Pancreas (tissue), 10 donors: Measurements from ENCODE around the gene LGALS9B. TPM values are rescaled to one million over a fixed set of nuclear protein-coding genes. Genes with fewer than 3 reads are reported as not detected.
"Not testable (repeated sequence)": the region's sequence is repeated elsewhere in the genome, so short reads cannot be mapped to it uniquely, and the experiment has no call there.

Experiments used
- ATAC-seq, 4 donors: fragments of 200-7000 bp; cut with Tn5 transposase; one replicate each; pipeline versions ENCODE4 v1.8.0 to v1.9.1; 2020; ENCODE audit warnings: mild to moderate bottlenecking in 4 of 4, moderate library complexity in 4 of 4
- DNase-seq, 6 donors: peaks; one replicate each; pipeline ENCODE4 v3.0.0-alpha.2; 2020
- FAIRE-seq: peaks from 2 replicates; lab custom pipeline; 2012; peaks lifted over from hg19 to GRCh38; lab: Jason Lieb, UNC
- H3K27ac ChIP-seq, 4 donors: fragments of 200-600 bp; sonication (generic); 1 replicate in 3 of 4; 2 replicates in 1 of 4; pipeline versions ENCODE4 v1.5.0 to v1.8.0; 2020
- H3K27me3 ChIP-seq, 4 donors: fragments of 200-600 bp; one replicate each; pipeline ENCODE4 v1.8.0; 2021
- H3K36me3 ChIP-seq, 3 donors: fragments of 200-600 bp; sonication (generic) in 1 of 3; one replicate each; pipeline versions ENCODE4 v1.5.0 to v1.8.0; 2020 to 2021
- H3K4me1 ChIP-seq, 3 donors: fragments of 200-600 bp; one replicate each; pipeline ENCODE4 v1.8.0; 2021
- H3K4me3 ChIP-seq, 4 donors: fragments of 200-600 bp; sonication (generic) in 2 of 4; one replicate each; pipeline versions ENCODE4 v1.5.0 to v1.8.0; 2020 to 2021
- H3K9me3 ChIP-seq, 4 donors: fragments of 200-600 bp; one replicate each; pipeline ENCODE4 v1.8.0; 2021
- WGBS, 2 donors: extraction: QIAGEN DNeasy Blood & Tissue Kit; methylation state at CpG; one replicate each; pipeline ENCODE4 v1.1.7; 2013; 5-methylcytosine and 5-hydroxymethylcytosine counted together
- intact Hi-C, 3 donors: fragments of 100-400 bp; cut with DNase I; formaldehyde crosslinking; loops; one replicate each; pipeline versions ENCODE4 v1.11.1 to v1.14.2; 2022
- polyA plus RNA-seq, 2 donors: library from polyadenylated mRNA; stranded (reverse); fragments of 200-250 nt; gene quantifications; one replicate each; pipeline ENCODE4 v1.2.3, GENCODE V29; 2013
- total RNA-seq, 6 donors: library from RNA; stranded (reverse); fragmentation: NEBNext Ultra II Directional in 4 of 6; extraction: Animal tissue kit (Norgen Biotek cat#: 25700) in 4 of 6; gene quantifications; one replicate each; pipeline versions ENCODE4 v1.2.1 to v1.2.4, GENCODE V29; 2021 to 2023
- donor health status: healthy with polysubstance abuse.
- donor health status: DM: no; HTN: no; CAD: no; lungs with moderate emphysema.
- donor health status: DM: no; HTN: no; CAD: no.
- donor health status: control.
- donor health status: control.
- donor health status: Bipolar disorder and iron deficiency.
- donor health status: DM: yes; HTN: yes; CAD: no.
- donor health status: DM: no; HTN: no; CAD: no.
- donor health status: DM: no; HTN: no; CAD: no.
- donor health status: DM: yes; HTN: yes; CAD: no.

The LGALS9B gene
- total and polyA plus RNA-seq, 8 donors = not detected

GRCh38 chr17:20443632-20444031, 23.7 kb downstream of the LGALS9B start:
- H3K4me3 ChIP-seq, H3K9me3 ChIP-seq, ATAC-seq, intact Hi-C loops, H3K36me3 ChIP-seq, H3K4me1 ChIP-seq, H3K27me3 ChIP-seq, FAIRE-seq, H3K27ac ChIP-seq, DNase-seq: not testable (repeated sequence)
- WGBS, 2 donors = 20 to 55% methylated on average over 1 to 2 of the region's 9 CpGs

GRCh38 chr17:20440665-20441064, 26.7 kb downstream of the LGALS9B start:
- DNase-seq, intact Hi-C loops, H3K9me3 ChIP-seq, H3K27me3 ChIP-seq, H3K4me3 ChIP-seq, H3K4me1 ChIP-seq, H3K36me3 ChIP-seq, ATAC-seq, FAIRE-seq, H3K27ac ChIP-seq: not testable (repeated sequence)
- 34 to 47% methylated on average over 3 of the region's 5 CpGs for WGBS, 2 donors

- intact Hi-C loops, FAIRE-seq, H3K9me3 ChIP-seq, H3K27ac ChIP-seq, H3K4me1 ChIP-seq, H3K36me3 ChIP-seq, ATAC-seq, H3K27me3 ChIP-seq, H3K4me3 ChIP-seq, DNase-seq: not testable (repeated sequence)
- WGBS, 2 donors = 65 to 77% methylated on average over 3 of the region's 3 CpGs
Observed at GRCh38 chr17:20435166-20435565, 32.2 kb downstream of the LGALS9B start.

- H3K9me3 ChIP-seq, intact Hi-C loops, H3K4me3 ChIP-seq, H3K36me3 ChIP-seq, FAIRE-seq, H3K27me3 ChIP-seq, H3K27ac ChIP-seq, DNase-seq, ATAC-seq, H3K4me1 ChIP-seq: not testable (repeated sequence)
- WGBS, 2 donors = 67 to 68% methylated on average over 6 to 8 of the region's 8 CpGs
Observed at GRCh38 chr17:20433382-20433781, 34.0 kb downstream of the LGALS9B start.

GRCh38 chr17:20427264-20427663, 40.1 kb downstream of the LGALS9B start:
- H3K4me3 ChIP-seq, H3K27me3 ChIP-seq, intact Hi-C loops, ATAC-seq, H3K4me1 ChIP-seq, H3K27ac ChIP-seq, H3K36me3 ChIP-seq, FAIRE-seq, DNase-seq, H3K9me3 ChIP-seq: not testable (repeated sequence)
- 83 to 94% methylated on average over 1 to 2 of the region's 2 CpGs for WGBS, 2 donors

GRCh38 chr17:20422826-20423225, 44.5 kb downstream of the LGALS9B start:
- H3K9me3 ChIP-seq, DNase-seq, FAIRE-seq, H3K36me3 ChIP-seq, H3K27ac ChIP-seq, H3K4me1 ChIP-seq, H3K27me3 ChIP-seq, intact Hi-C loops, ATAC-seq, H3K4me3 ChIP-seq: not testable (repeated sequence)
- no CpG with 5 or more reads among the region's 5 CpGs for WGBS, 2 donors

- FAIRE-seq, H3K36me3 ChIP-seq, ATAC-seq: not testable (repeated sequence)
Observed at GRCh38 chr17:20418838-20419237, 48.5 kb downstream of the LGALS9B start.

GRCh38 chr17:20417492-20418080, 49.8 kb downstream of the LGALS9B start:
- ATAC-seq, H3K4me3 ChIP-seq, DNase-seq, H3K27ac ChIP-seq, intact Hi-C loops, H3K36me3 ChIP-seq, FAIRE-seq, H3K27me3 ChIP-seq, H3K9me3 ChIP-seq, H3K4me1 ChIP-seq: not testable (repeated sequence)
- WGBS, 2 donors = 86 to 91% methylated on average over 3 to 4 of the region's 7 CpGs

More at GRCh38 chr17:20418838-20419237, 48.5 kb downstream of the LGALS9B start:
- intact Hi-C loops, H3K27ac ChIP-seq, H3K4me1 ChIP-seq, H3K27me3 ChIP-seq, H3K9me3 ChIP-seq, DNase-seq, H3K4me3 ChIP-seq: not testable (repeated sequence)
- WGBS, 2 donors = 85 to 87% methylated on average over 4 to 6 of the region's 8 CpGs

- DNase-seq, H3K4me1 ChIP-seq, ATAC-seq, H3K36me3 ChIP-seq, FAIRE-seq, intact Hi-C loops, H3K9me3 ChIP-seq, H3K27me3 ChIP-seq, H3K27ac ChIP-seq, H3K4me3 ChIP-seq: not testable (repeated sequence)
- 63 to 73% methylated on average over 7 of the region's 8 CpGs for WGBS, 2 donors
Observed at GRCh38 chr17:20416381-20416911, 50.9 kb downstream of the LGALS9B start.

GRCh38 chr17:20415479-20415878, 51.9 kb downstream of the LGALS9B start:
- no CpG with 5 or more reads among the region's 5 CpGs for WGBS, 2 donors
- not testable (repeated sequence) for H3K9me3 ChIP-seq, ATAC-seq

GRCh38 chr17:20401306-20402022, 65.9 kb downstream of the LGALS9B start:
- ATAC-seq, H3K9me3 ChIP-seq, H3K4me3 ChIP-seq, H3K4me1 ChIP-seq, H3K36me3 ChIP-seq, DNase-seq, H3K27me3 ChIP-seq, intact Hi-C loops, H3K27ac ChIP-seq: not testable (repeated sequence)
- peak; percentile 85 for FAIRE-seq
- 82 to 90% methylated on average over 1 to 2 of the region's 5 CpGs for WGBS, 2 donors

More at GRCh38 chr17:20415479-20415878, 51.9 kb downstream of the LGALS9B start:
- H3K27me3 ChIP-seq, intact Hi-C loops, DNase-seq, H3K4me1 ChIP-seq, H3K36me3 ChIP-seq, H3K4me3 ChIP-seq, FAIRE-seq, H3K27ac ChIP-seq: not testable (repeated sequence)
